Liver (tissue), 2 donors: Measurements from ENCODE around the gene SLC38A11.

Experiments
- TF ChIP-seq, protein P1 (sequence below): IDR thresholded peaks from 2 replicates; pipeline ENCODE4 v1.6.1; 2016; ENCODE audit warnings: antibody characterized with exemption, mild to moderate bottlenecking
- TF ChIP-seq, protein P2 (sequence below): fragments of 150-350 bp; IDR thresholded peaks from 2 replicates; pipeline ENCODE4 v1.5.1; 2017; ENCODE audit warnings: improper control_type of control experiment, low read depth, low read length; ENCODE audit not compliant: missing input control
- donor health status: healthy.

DNA sequence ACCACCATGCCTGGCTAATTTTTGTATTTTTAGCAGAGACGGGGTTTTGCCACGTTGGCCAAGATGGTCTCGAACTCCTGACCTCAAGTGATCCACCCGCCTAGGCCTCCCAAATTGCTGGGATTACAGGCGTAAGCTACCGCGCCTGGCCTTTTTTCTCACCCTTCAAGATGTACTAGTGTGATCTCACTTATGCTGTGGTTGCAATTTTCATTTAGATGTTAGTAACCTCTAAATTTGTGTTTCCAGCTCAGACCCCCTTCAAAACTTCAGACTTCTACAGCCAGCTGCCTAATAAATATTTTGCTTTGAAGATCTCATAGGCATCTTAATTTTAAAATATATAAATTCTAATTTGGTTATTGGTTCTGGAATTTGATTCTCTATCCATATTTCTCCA lies 8.0 kb downstream of the SLC38A11 start:
- TF ChIP-seq, protein P1, sequence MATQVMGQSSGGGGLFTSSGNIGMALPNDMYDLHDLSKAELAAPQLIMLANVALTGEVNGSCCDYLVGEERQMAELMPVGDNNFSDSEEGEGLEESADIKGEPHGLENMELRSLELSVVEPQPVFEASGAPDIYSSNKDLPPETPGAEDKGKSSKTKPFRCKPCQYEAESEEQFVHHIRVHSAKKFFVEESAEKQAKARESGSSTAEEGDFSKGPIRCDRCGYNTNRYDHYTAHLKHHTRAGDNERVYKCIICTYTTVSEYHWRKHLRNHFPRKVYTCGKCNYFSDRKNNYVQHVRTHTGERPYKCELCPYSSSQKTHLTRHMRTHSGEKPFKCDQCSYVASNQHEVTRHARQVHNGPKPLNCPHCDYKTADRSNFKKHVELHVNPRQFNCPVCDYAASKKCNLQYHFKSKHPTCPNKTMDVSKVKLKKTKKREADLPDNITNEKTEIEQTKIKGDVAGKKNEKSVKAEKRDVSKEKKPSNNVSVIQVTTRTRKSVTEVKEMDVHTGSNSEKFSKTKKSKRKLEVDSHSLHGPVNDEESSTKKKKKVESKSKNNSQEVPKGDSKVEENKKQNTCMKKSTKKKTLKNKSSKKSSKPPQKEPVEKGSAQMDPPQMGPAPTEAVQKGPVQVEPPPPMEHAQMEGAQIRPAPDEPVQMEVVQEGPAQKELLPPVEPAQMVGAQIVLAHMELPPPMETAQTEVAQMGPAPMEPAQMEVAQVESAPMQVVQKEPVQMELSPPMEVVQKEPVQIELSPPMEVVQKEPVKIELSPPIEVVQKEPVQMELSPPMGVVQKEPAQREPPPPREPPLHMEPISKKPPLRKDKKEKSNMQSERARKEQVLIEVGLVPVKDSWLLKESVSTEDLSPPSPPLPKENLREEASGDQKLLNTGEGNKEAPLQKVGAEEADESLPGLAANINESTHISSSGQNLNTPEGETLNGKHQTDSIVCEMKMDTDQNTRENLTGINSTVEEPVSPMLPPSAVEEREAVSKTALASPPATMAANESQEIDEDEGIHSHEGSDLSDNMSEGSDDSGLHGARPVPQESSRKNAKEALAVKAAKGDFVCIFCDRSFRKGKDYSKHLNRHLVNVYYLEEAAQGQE, result no peak
- TF ChIP-seq, protein P2, sequence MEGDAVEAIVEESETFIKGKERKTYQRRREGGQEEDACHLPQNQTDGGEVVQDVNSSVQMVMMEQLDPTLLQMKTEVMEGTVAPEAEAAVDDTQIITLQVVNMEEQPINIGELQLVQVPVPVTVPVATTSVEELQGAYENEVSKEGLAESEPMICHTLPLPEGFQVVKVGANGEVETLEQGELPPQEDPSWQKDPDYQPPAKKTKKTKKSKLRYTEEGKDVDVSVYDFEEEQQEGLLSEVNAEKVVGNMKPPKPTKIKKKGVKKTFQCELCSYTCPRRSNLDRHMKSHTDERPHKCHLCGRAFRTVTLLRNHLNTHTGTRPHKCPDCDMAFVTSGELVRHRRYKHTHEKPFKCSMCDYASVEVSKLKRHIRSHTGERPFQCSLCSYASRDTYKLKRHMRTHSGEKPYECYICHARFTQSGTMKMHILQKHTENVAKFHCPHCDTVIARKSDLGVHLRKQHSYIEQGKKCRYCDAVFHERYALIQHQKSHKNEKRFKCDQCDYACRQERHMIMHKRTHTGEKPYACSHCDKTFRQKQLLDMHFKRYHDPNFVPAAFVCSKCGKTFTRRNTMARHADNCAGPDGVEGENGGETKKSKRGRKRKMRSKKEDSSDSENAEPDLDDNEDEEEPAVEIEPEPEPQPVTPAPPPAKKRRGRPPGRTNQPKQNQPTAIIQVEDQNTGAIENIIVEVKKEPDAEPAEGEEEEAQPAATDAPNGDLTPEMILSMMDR, result no peak
